ENCODE results near the gene MYL6B. TPM values are rescaled to one million over a fixed set of nuclear protein-coding genes. Genes with fewer than 3 reads are reported as not detected.

Gene MYL6B
- total and polyA plus RNA-seq, 2 experiments from 2014 or later, result 96.9 to 164 TPM

DNA sequence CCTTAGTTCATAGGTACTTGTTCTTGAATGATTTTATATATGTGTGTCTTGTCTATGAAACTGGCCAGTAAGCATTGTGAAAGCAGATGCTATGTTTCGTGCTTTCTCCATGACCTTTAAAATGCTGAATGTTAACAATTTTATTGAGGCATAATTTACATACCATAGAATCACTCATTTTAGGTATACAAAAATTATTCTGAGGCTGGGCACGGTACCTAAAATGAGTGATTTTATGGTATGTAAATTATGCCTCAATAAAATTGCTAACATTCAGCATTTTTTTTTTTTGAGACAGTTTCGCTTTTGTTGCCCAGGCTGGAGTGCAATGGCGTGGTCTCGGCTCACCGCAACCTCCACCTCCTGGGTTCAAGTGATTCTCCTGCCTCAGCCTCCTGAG lies 17.5 kb upstream of the MYL6B start:
- Histone ChIP-seq H3K27ac (ENCODE audit: low read depth) (no peak overlapping the region), H3K4me3 (no peak overlapping the region), H3K4me2 (no peak overlapping the region), H3K9me2 (ENCODE audit: insufficient read depth) (no peaks in the 10 kb centered on the region), H3K27me3 (ENCODE audit: insufficient read depth) (no peaks in the 10 kb centered on the region), H3K36me3 (ENCODE audit: insufficient read depth) (peaks cover 58% of the 10 kb centered on the region), H2AFZ (no peak overlapping the region), H3F3A (replicated peaks; ENCODE audit: low read depth) (no peaks in the 10 kb centered on the region; the same call in 1 of the 2 replicates), H4K20me1 (replicated peaks; ENCODE audit: insufficient read depth) (peaks cover 13% of the 10 kb centered on the region; the same call in 1 of the 2 replicates), H3K4me1 (ENCODE audit: insufficient read depth) (peaks cover 1% of the 10 kb centered on the region; the same call in 1 of the 2 replicates), H3K79me2 (replicated peaks; ENCODE audit: insufficient read depth) (peaks cover 13% of the 10 kb centered on the region)
- DNase-seq (ENCODE audit: low spot score) (no peak), ATAC-seq (no peak)
- H3K27me3 Mint-ChIP-seq (ENCODE audit: insufficient read depth, low read depth, poor library complexity), result peaks cover under 1% of the 10 kb centered on the region
- no peak overlapping the region for H3K27ac Mint-ChIP-seq
- H3K4me1 Mint-ChIP-seq, result peaks cover 5% of the 10 kb centered on the region; the same call in 2 of the 3 replicates
- TF ChIP-seq ZNF114 (CRISPR knock-in tag; IDR thresholded peaks at IDR 0.05), result no peak
- TF ChIP-seq, protein P1, sequence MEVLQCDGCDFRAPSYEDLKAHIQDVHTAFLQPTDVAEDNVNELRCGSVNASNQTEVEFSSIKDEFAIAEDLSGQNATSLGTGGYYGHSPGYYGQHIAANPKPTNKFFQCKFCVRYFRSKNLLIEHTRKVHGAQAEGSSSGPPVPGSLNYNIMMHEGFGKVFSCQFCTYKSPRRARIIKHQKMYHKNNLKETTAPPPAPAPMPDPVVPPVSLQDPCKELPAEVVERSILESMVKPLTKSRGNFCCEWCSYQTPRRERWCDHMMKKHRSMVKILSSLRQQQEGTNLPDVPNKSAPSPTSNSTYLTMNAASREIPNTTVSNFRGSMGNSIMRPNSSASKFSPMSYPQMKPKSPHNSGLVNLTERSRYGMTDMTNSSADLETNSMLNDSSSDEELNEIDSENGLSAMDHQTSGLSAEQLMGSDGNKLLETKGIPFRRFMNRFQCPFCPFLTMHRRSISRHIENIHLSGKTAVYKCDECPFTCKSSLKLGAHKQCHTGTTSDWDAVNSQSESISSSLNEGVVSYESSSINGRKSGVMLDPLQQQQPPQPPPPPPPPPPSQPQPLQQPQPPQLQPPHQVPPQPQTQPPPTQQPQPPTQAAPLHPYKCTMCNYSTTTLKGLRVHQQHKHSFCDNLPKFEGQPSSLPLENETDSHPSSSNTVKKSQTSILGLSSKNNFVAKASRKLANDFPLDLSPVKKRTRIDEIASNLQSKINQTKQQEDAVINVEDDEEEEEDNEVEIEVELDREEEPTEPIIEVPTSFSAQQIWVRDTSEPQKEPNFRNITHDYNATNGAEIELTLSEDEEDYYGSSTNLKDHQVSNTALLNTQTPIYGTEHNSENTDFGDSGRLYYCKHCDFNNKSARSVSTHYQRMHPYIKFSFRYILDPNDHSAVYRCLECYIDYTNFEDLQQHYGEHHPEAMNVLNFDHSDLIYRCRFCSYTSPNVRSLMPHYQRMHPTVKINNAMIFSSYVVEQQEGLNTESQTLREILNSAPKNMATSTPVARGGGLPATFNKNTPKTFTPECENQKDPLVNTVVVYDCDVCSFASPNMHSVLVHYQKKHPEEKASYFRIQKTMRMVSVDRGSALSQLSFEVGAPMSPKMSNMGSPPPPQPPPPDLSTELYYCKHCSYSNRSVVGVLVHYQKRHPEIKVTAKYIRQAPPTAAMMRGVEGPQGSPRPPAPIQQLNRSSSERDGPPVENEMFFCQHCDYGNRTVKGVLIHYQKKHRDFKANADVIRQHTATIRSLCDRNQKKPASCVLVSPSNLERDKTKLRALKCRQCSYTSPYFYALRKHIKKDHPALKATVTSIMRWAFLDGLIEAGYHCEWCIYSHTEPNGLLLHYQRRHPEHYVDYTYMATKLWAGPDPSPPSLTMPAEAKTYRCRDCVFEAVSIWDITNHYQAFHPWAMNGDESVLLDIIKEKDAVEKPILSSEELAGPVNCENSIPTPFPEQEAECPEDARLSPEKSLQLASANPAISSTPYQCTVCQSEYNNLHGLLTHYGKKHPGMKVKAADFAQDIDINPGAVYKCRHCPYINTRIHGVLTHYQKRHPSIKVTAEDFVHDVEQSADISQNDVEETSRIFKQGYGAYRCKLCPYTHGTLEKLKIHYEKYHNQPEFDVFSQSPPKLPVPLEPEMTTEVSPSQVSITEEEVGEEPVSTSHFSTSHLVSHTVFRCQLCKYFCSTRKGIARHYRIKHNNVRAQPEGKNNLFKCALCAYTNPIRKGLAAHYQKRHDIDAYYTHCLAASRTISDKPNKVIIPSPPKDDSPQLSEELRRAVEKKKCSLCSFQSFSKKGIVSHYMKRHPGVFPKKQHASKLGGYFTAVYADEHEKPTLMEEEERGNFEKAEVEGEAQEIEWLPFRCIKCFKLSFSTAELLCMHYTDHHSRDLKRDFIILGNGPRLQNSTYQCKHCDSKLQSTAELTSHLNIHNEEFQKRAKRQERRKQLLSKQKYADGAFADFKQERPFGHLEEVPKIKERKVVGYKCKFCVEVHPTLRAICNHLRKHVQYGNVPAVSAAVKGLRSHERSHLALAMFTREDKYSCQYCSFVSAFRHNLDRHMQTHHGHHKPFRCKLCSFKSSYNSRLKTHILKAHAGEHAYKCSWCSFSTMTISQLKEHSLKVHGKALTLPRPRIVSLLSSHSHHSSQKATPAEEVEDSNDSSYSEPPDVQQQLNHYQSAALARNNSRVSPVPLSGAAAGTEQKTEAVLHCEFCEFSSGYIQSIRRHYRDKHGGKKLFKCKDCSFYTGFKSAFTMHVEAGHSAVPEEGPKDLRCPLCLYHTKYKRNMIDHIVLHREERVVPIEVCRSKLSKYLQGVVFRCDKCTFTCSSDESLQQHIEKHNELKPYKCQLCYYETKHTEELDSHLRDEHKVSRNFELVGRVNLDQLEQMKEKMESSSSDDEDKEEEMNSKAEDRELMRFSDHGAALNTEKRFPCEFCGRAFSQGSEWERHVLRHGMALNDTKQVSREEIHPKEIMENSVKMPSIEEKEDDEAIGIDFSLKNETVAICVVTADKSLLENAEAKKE (CRISPR knock-in tag; IDR thresholded peaks at IDR 0.05), result no peak
- TF ChIP-seq, protein P2, sequence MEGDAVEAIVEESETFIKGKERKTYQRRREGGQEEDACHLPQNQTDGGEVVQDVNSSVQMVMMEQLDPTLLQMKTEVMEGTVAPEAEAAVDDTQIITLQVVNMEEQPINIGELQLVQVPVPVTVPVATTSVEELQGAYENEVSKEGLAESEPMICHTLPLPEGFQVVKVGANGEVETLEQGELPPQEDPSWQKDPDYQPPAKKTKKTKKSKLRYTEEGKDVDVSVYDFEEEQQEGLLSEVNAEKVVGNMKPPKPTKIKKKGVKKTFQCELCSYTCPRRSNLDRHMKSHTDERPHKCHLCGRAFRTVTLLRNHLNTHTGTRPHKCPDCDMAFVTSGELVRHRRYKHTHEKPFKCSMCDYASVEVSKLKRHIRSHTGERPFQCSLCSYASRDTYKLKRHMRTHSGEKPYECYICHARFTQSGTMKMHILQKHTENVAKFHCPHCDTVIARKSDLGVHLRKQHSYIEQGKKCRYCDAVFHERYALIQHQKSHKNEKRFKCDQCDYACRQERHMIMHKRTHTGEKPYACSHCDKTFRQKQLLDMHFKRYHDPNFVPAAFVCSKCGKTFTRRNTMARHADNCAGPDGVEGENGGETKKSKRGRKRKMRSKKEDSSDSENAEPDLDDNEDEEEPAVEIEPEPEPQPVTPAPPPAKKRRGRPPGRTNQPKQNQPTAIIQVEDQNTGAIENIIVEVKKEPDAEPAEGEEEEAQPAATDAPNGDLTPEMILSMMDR (conservative IDR thresholded peaks at IDR 0.05; ENCODE audit: low read depth in 2 of 2), result no peak
- no peak for TF ChIP-seq NANOG (IDR thresholded peaks at IDR 0.05; ENCODE audit: borderline replicate concordance)
- no peak for TF ChIP-seq CREB1 (CRISPR knock-in tag; IDR thresholded peaks at IDR 0.05; ENCODE audit: low read depth)
- H3K9me3 Mint-ChIP-seq, result no peaks in the 10 kb centered on the region
- H3K36me3 Mint-ChIP-seq (ENCODE audit: low read depth), result peaks cover 92% of the 10 kb centered on the region
- no peak overlapping the region for H3K4me3 Mint-ChIP-seq

All from GM23338 (cell line).